HG02588 (cell line): ENCODE measurements around the gene CUX1.
A peak's percentile ranks its signal among the peaks of the same experiment; 100 is the strongest.
"Not testable (repeated sequence)": the region's sequence is repeated elsewhere in the genome, so short reads cannot be mapped to it uniquely, and the experiment has no call there.

Source experiments
- ATAC-seq: cut with Tn5 transposase; IDR thresholded peaks from one replicate; pipeline ENCODE4 v1.9.1; 2021; ENCODE audit warnings: mild to moderate bottlenecking, moderate library complexity; ENCODE audit not compliant: unreplicated experiment

CUX1 gene

GRCh38 chr7:101817471-101818286 is at the start of gene CUX1:
TSS of gene CUX1 (plus strand) at chr7:101817626. CDS start at chr7:101817640, 14 bp downstream.
- ATAC-seq = peak; percentile 3

GRCh38 chr7:101768280-101768679 is 49.1 kb upstream of the CUX1 start:
- ATAC-seq = no peak

- no peak for ATAC-seq
These were observed 47.0 kb upstream of the CUX1 start for GRCh38 chr7:101770466-101770865.

- no peak for ATAC-seq
These were observed 44.8 kb upstream of the CUX1 start for GRCh38 chr7:101772508-101773211.

GRCh38 chr7:101775181-101775580 is 42.2 kb upstream of the CUX1 start:
- no peak for ATAC-seq

- ATAC-seq = no peak
These were observed 39.3 kb upstream of the CUX1 start for GRCh38 chr7:101778026-101778580.

- no peak for ATAC-seq
These were observed 38.2 kb upstream of the CUX1 start for GRCh38 chr7:101779267-101779666.

- ATAC-seq = no peak
These were observed 37.1 kb upstream of the CUX1 start for GRCh38 chr7:101780281-101780680.

GRCh38 chr7:101781439-101781838 is 36.0 kb upstream of the CUX1 start:
- no peak for ATAC-seq

- no peak for ATAC-seq
These were observed 35.0 kb upstream of the CUX1 start for GRCh38 chr7:101782476-101782875.

- no peak for ATAC-seq
These were observed 34.5 kb upstream of the CUX1 start for GRCh38 chr7:101782896-101783295.

GRCh38 chr7:101783381-101784181 is 33.8 kb upstream of the CUX1 start:
- no peak for ATAC-seq

- ATAC-seq = no peak
These were observed 32.9 kb upstream of the CUX1 start for GRCh38 chr7:101784292-101785127.

- ATAC-seq = no peak
These were observed 29.6 kb upstream of the CUX1 start for GRCh38 chr7:101787864-101788263.

- ATAC-seq = no peak
These were observed 28.9 kb upstream of the CUX1 start for GRCh38 chr7:101788517-101788916.

- no peak for ATAC-seq
These were observed 26.7 kb upstream of the CUX1 start for GRCh38 chr7:101790566-101791293.

- no peak for ATAC-seq
These were observed 25.3 kb upstream of the CUX1 start for GRCh38 chr7:101792051-101792681.

- ATAC-seq = not testable (repeated sequence)
These were observed 24.7 kb upstream of the CUX1 start for GRCh38 chr7:101792682-101793071.

- no peak for ATAC-seq
These were observed 22.0 kb upstream of the CUX1 start for GRCh38 chr7:101795461-101795860.
